NCI-H2171 (cell line): Measurements from ENCODE around the gene TMPRSS2.

Experiments used
- DNase-seq: peaks from one replicate; lab custom pipeline; 2025; lab: John Stamatoyannopoulos, UW

Gene TMPRSS2

DNA sequence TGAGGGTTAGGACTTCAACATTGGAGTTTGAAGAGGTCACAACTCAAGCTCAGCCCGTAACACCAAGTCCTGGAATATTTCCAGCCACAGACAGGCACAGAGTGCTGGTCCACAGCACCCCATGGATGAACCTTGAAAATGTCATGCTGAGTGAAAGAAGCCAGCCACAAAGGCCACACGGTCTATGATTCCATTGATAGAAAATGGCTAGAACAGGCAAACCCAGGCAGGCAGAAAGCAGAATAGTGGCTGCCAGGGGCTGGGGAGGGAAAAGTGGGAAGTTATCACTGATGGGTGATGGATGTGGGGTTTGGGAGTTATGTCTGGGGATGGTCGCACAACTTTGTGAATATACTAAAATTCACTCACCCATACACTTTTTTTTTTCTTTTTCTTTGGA lies 60.6 kb downstream of the TMPRSS2 start:
- no peak for DNase-seq

DNA sequence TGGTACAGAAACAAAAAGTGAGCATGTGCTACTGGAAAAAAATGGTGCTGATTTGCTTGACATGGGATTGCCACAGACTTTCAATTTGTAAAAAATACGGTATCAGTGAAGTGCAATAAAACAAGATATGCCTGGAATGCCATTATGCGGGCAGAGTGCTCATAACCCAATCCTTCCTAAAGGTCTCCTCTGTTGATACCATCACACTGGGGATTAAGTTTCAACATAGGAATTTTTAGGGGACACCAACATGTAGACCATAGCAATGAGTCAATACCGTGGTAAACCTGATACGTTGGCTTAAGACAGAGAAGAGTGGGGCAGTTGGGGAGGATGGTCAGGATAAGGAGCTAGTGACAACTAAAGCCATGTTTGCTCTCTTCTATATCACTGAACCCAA lies 61.4 kb downstream of the TMPRSS2 start:
- no peak for DNase-seq

DNA sequence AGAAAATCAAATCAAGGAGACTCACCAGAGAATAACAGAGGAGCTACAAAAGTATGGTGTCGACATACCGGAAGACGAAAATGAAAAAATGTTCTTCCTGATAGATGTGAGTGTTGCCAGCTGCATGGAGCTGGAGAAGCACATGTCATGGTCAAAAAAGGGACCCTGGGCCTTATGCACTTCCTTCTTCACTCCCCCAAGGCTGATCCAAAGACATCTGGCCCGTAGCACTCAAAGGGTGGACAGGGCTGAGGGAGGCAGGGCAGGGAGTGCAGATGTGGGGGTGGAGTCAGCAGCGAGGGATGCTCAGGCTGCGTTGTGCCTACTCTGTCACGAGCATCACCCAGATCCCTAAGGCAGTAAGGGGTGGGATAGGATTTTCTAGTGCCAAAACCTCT lies 62.5 kb downstream of the TMPRSS2 start:
- no peak for DNase-seq

DNA sequence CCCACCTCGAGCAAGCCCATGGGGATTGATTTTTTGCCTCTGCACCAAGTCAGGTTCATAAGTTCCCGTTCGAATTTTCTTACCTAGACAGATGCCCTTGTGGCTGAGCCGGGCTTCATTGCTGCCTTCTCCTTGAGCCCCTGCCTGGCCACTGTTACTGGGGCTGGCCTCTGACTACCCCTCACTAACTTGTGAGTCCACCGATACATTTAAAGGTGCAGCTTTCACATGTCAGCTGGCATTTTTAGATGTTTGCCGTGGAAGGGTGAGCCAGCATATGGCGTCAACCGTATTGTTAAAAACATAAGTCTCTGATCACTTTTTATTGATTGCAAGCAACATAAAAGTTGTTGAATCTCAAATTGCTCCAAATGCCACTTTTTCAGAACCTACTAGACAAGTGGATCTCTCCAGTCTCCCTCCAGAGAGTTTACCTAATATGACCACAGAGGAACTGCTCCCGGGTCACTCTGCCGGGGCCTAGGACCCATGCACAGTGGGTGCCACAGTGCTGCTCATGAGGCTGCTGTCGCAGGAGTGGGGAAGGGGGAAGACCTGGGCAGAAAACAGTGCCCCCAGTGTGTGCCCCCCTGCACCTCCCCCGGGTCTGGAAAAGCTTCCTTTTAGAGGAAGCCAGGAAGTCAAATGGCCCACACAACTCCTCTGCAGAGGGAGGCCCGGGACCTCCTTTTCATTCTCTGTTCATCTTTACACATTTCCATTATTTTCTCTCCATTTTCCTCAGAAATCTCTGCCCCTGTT lies 63.1 kb downstream of the TMPRSS2 start:
- no peak for DNase-seq

DNA sequence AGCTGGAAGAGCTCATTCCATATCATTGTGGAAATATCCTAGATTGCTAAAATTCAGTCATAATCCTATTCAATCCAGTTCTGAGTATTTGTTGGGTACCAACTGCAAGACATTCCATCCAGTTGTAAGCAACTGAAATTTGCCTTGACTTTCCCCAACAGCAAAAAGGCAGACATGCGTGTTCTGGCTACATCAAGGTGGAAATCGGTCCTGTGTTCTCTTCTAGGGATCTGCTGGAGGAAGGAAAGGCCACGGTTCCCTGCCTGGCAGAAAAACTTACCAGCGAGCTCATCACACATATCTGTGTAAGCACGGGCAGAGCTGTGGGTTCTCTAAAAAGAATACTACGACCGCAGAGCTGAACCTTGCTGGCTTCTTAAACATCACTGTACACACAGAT lies 64.4 kb downstream of the TMPRSS2 start:
- no peak for DNase-seq

DNA sequence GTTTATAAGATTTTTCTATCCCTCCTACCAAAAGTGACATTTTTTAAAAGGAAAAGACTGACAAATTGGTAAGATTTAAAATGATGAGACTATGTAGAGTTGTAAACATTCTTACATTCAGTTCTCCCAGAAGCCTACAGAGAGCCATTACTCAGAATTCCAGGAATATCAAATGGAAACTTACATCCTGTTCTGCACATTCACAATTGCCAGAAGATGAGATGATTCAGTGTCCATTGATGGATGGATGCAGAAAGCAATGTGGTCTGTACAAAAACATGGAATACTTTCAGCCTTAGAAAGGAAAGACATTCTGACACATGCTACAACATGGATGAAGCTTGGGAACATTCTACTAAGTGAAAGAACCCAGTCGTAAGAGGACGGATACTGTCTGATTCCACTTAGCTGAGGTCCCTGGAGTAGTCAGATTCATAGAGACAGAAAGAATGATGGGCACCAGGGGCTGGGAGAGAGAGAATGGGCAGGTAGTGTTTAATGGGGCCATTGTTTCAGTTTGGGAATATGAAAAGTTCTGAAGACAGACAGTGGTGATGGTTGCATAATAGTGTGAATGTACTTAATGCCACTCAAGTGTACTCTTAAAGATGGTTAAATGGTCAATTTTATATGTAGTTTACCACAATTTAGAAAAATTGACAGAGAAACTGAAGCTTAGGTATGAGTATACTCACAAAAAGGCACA lies 65.3 kb downstream of the TMPRSS2 start:
- no peak for DNase-seq

DNA sequence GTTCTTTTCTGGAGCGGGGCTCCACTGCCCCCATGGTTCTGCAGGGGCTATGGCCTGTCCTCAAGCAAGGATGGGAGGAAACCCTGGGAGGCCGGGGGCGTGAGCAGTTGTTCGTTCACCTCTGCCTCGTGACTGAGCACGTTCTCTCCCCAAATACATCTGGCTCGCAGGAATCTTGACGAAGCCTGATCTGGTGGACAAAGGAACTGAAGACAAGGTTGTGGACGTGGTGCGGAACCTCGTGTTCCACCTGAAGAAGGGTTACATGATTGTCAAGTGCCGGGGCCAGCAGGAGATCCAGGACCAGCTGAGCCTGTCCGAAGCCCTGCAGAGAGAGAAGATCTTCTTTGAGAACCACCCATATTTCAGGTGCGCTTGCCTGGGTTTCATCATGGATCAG lies 66.4 kb downstream of the TMPRSS2 start:
- no peak for DNase-seq

DNA sequence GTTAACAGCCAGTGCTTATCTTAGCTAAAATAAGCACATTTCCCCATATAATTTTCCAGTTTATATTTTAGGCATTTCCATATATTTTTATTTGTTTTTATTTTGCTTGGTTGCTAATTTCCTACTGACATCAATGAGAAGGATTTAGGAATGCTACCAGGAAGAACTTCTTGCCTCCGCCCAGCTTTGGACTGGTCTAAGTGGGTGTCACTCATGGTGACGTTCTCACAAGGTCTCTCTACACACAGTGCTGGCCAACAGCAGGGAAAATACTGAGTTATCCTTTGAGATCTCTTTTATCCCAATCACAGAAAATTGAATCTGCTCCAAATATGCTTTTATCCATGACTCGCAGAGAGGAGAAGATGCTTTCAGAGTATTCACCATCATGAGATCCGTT lies 68.7 kb downstream of the TMPRSS2 start:
- no peak for DNase-seq

DNA sequence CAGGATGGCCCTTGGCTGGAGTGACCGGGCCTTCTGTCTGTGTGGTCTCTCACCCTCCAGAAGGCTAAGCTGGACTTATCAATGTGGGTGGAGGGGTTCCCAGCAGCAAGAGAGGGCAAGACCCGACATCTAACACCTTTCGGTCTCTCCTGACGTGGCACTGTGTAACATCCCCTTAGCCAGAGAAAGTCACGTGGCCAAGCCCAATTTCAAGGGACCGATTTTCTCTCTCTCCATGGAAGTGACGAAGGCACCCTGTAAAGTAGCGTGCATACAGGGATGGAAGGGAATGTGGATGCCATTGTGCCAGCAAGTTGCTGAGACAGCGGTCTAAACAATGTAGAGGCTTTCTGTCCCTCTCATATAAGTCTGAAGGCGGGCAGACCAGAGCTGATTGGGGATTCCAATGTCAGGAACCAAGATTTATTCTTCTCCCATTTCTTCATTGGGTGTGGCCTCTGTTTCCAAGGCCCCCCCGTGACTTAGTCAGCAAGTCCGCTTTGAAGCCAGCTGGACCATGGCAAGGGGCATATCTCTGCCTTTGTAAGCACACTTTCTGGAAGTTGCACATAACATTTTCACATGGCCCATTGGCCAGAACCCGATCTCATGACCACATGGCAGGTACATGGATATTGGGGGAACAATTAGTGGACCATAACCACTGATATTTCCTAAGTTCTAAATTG lies 69.4 kb downstream of the TMPRSS2 start:
- no peak for DNase-seq

DNA sequence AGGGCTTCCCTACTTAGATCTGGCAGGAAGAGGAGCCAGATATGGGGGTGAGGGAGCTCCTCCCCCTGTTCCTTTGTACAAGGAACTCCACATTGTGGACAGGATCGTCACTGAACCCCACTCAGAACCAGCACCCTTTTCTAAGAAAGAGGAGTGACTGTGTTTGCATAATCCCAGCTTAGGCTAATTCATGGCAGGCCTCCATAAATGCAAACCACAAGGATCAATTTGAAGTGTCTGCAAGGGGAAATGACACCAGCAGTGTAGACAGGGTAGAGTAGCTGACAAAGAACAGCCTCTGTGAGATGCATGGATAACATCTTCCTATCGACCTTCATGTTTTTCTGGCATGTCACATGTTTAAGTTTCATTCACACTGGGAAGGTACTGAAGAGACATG lies 70.2 kb downstream of the TMPRSS2 start:
- DNase-seq = no peak

DNA sequence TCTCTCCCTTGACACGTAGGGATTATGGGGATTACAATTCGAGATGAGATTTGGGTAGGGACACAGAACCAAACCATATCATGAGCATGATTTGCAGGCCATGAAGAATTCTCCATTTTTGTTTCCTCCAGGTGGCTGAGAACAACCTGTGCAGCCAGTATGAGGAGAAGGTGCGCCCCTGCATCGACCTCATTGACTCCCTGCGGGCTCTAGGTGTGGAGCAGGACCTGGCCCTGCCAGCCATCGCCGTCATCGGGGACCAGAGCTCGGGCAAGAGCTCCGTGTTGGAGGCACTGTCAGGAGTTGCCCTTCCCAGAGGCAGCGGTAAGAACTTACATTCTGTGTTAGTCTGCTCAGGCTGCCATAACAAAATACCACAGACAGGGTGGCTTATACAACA lies 72.3 kb downstream of the TMPRSS2 start:
- DNase-seq = no peak

DNA sequence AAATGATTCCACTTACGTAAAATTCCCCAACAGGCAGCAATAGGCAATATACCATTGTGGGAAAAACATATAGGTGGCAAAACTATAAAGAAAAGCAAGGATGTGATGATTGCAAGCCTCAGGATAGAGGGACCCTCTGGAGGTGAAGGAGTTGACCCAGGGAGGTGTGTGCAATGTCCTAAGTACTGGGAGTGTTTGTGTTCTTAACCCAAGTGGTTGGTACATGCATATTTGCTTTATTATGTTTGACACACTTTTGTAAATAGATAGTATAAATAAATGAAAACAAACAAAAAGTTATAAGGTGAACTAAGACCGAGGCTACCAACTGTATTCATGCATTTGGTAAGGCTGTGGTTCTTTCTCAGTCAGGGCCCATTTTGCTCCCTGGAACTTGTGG lies 74.4 kb downstream of the TMPRSS2 start:
- no peak for DNase-seq

DNA sequence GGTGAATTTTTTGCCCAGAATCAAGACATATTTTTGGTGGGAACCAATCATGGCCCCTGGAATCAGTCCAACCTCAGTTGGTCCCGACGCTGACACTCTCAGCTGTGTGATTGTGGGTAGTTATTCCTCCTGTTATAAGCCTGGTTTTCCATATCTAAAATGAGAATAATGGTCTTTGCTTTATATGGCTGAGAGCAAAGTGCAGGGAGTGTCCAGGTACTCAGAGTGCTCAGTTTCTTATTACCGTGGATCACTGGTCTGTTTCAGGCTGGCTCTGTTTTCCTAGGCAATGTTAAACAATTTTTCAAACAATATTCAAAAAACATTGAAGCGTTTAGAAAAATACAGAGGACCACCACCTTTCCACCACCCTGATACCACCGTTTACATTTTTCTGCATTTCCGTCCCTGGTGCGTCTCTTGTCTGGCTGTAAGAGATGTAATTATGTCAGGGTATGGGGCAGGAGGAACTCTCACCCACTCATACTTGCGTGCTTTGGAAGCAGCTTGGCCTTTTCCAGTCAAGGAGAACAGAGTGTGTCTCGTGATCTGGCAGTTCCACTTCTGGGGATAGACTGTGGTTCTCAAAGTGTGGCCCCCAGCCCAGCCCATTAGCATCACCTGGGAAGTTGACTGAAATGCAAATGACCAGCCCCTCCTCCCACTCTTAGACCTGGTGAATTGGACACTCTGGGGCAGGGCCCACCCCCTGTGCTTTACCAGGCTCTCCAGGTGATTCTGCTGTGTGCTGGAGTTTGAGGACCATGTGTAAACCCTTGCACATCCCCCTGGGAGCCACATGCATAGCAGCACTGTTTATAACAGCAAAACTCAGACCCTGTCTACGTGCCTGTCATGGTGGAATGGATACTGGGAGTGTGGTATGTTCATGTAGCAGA lies 75.1 kb downstream of the TMPRSS2 start:
- no peak for DNase-seq

DNA sequence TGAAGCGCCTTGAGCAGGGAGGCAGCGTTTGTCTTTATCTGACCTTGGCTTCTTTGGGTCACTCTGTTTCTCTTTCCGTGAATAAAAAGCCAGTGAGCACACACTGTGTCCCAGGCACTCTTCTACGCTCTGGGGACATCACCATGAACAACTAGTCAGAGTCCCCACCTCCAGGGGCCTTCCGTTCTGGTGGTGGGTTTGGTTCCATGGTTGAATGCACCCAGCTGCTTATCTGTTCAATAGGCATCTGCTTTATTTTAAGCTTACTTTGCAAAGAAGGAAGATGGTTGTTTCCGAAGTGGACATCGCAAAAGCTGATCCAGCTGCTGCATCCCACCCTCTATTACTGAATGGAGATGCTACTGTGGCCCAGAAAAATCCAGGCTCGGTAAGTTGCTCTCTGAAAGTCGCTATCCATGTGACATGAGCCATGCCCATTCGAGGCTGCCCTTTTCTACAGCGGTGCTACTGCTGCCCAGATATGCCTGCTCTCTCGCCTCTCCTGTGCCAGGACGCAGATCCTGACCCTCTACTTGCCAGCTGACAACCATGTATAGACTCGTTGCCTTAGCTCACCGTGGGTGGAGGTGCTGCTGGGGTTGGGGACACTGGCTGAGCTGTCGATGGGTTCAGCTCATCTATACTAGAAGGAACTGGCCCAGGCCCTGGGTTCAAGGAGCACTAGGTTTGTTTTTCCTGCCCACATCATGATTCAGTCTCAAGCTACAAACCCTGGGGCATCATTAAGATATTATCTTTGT lies 76.0 kb downstream of the TMPRSS2 start:
- no peak for DNase-seq

DNA sequence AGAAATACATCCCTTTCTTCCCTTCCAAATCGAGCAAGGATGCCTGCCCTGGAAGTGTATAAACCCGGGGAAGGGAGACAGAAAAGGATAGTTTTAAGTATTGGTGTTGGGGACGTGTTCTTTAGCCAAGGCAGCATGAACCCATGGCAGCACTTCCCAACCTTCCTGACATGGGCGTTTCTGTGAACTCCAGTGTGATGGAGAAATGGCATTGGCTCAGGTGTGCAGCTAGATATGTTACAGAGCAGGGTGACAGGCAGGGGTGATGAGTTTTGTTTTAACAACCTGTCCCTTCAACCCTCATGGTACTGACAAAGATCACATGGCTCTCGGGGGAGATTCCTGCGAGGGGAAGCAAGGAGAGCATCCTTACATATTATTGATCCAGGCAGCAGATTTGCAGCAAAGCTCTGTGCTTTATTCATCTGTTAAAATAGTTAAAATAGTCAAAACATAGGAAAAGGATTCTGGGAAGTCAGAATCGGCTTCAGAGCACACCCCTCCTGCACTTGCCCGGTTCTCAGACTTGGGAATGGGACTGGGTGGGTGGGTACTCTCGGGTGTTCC lies 78.0 kb downstream of the TMPRSS2 start:
- DNase-seq = no peak

DNA sequence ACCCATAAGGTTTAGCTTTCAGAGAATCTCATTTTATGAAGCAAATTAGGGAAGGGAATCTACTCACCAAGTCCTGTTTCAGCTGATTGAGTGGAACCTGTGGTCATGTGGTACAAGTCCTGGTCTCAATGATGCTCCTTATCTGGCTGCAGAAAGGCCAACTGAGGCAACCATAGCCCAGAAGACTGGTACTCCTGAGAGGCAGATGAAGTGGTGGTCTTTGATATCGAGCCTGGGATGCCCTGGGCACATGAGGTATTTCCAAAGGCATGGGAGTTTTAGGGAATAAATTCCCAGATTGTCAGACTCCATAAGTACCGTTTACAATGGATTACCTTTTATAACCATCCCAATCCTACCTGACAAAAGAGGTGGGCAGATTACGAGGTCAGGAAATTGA lies 78.7 kb downstream of the TMPRSS2 start:
- no peak for DNase-seq

DNA sequence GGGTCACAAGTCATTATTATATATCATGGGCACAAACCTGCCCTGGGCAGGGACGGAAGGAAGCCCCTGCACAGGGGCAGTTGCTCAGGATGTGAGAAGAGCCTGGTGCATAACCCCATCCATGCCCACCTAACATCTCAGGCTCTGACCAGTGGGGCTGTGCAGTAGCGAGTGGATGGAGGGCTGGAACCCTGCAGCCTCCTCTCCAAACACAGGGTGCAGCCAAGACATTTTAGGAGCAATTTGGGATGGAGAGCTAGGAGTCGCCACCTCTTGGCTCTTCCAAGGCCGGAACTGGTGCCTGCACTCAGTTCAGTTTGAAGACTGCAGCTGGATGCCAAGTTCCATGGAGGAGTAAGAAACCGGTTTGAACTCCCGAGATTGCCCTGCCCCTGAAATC lies 79.1 kb downstream of the TMPRSS2 start:
- DNase-seq = no peak

DNA sequence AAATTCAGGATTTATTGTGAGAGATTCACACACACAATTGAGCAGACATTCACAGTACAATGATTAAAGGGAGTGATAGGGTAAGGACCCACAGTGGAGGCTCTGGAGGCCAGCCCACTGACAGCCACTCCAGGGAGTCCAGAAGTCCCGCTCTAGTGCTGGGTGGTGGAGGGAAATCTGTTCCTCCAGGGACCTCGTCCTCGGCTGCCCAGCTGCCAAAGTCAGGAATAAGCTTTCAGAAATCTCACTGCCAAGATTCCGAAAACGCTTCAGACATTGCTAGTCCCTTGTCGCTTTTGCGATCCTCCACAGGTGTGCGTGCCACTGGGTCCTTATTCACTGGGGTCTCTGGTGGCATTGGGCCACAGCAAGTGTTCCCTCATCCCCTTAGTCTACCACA lies 79.6 kb downstream of the TMPRSS2 start:
- DNase-seq = no peak

DNA sequence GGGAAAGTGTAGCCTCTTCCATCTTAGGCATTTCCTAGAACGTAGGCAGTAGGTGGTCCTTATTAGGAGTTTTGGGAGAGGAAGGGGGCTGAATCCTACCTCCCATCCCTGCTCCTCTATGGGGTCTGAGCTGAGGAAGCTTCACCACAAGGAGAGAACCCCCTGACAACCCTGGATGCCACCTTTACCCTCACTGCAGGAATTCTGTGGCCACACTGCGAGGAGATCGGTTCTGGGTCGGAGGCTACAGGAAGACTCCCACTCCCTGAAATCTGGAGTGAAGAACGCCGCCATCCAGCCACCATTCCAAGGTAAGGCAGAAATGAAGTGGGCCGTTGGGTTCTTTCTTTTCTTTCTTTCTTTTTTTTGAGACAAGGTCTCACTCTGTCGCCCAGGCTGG lies 80.4 kb downstream of the TMPRSS2 start:
- no peak for DNase-seq

DNA sequence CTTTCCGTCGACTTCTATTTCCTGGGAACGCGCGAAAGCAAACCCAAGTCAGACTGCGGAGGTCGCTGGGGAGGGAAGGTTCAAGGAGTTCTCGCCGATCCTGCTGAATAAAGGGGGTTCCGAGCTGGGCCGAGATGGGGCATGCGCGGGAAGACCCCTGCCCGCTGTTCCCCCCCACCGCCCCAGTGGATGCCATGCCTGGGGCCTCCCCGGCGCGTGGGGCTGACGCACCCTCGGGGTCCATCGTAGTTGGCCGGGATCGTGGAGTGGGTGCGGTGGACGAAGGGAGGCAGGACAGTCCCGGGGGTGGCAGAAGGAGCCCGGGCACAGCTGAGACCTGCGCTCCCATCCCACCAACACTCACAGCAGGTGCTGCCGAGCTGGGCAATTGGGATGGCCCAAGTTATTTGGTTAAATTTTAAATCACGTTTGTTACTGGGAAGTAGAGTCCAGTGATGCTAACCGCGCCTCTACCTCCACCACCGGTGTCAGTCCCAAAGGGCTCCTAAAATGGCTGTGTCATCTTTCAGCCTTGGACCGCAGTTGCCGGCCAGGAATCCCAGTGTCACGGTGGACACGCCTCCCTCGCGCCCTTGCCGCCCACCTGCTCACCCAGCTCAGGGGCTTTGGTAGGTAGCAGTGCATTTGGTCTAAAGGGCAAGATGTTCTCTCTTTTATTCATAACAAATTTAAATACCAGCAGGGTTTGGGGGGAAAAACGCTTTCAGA lies 81.1 kb downstream of the TMPRSS2 start:
- no peak for DNase-seq
